ENCODE measurements around the gene DUOX1.
A peak's percentile ranks its signal among the peaks of the same experiment; 100 is the strongest.

DUOX1 gene

DNA sequence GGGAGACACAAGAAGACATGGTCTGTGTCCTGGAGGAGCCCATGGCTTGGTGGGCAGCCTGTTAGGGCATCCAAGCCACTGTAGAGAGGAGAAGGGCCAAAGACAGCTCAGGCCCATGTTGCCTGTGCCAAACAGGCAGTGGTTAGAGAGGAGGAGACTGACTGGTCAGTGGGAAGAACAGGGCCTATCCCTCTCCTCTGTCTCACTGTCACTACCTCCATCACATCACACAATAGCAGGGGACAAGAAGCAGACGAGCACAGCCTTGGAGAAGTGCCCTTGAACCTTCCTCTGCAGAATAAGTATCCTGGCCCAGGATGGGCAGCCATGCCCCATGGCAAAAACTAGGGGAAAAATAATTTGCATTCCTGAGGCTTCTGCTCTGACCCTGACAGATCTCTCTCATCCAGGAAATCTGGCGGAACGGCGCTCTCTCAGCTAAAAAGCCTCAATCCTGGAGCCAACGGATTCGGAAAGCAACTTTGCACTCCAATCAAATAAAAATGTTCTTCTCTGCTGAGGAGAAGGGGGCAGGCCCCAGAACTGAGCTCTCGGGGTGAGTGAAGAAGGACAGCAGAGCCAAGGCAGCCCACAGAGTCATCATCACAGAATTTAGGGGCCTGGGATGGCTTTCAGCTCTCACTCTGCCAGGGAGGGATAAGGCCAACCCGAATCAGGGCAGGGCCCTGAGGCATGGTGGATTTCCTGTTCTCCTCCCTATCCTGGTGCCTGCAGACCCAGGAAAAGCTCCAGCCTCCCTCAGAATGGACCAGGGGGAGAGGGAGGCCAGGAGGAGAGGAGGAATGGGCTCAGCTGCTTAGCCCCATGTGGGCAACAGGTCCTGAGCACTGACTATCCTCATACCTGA lies 56.3 kb downstream of the DUOX1 start:
- Histone ChIP-seq H3K36me3 (ENCODE audit: control insufficient read depth in 2 of 2, insufficient read depth in 2 of 2, low read length in 2 of 2) (peaks cover 0 to 2% of the 10 kb centered on the region in 2 donors), H3K9ac (ENCODE audit: low read depth in 1 of 2, low read length in 2 of 2) (peak overlapping the region in 1 of 2 donors; percentile 33), H3K4me1 (ENCODE audit: control insufficient read depth in 2 of 2, insufficient read depth in 2 of 2, low read length in 2 of 2) (peaks cover 13 to 23% of the 10 kb centered on the region in 2 donors), H3K9me3 (ENCODE audit: control insufficient read depth in 2 of 2, low read length in 2 of 2) (no peaks in the 10 kb centered on the region), H3K4me3 (ENCODE audit: low read length in 2 of 2) (peak overlapping the region in 1 of 2 donors; percentile 63), H3K27me3 (ENCODE audit: control insufficient read depth in 2 of 2, insufficient read depth in 2 of 2, low read length in 2 of 2) (no peaks in the 10 kb centered on the region), H3K27ac (ENCODE audit: low read depth in 2 of 2, low read length in 2 of 2) (peak overlapping the region; percentile 23 to 26)

DNA sequence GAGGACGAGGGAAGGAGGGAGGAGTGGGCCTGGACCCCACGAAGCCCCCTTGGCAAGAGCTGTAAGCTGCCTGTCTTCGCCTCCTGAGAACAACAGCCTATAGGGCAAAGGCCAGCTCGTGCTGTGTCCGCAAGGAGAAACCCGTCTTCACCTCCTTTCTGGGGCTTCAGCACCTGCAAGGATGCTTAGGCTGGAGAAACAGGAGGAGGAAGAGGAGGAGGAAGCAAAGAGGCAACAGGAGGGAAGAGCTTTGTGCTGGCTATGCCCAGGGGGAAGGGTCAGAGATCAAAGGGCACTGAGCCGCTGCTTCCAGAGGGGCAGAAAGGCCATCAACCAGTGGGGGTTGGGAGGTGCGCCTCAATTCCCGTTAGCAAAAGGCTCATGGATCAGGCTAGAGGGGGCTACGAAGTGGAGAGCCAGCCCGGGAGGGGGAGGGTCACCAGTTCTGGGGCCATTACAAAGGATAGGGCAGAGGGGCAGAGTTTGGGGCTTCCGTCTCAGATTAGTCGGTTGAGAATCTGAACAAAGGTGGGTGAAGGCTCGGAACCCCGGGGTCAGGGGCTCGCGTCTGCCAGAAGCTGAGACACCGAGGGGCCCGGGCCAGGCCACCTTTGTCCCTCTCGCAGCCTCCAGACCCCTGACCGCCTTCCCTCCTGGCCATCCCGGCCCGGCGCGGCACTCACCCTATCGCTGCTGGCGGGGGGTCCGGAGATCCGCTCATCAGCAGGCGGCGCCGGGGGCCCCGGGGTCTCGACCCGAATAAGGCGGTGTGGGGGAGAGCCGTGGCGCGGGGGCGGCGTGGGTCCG lies 57.2 kb downstream of the DUOX1 start:
- H3K27ac ChIP-seq (ENCODE audit: low read depth in 2 of 2, low read length in 2 of 2), result peak overlapping the region; percentile 26 to 56

DNA sequence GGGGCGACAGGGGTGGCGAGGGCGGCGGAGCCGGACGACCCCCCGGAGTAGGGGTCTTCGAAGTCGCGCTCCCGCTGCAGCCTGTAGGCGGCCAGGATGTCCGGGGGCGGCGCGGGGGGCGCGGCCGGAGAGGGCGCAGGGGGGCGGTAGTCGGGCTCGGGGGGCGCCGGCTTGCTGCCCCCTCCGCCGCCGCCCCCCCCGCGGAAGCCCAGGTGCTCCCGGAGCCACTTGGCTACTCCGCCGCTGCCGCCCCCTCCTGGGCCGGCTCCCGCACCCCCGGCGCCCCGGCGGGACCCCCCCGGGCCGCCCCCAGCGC lies 57.7 kb downstream of the DUOX1 start:
- Histone ChIP-seq H3K9me3 (ENCODE audit: control insufficient read depth in 2 of 2, low read length in 2 of 2) (no peaks in the 10 kb centered on the region), H3K9ac (ENCODE audit: low read depth in 1 of 2, low read length in 2 of 2) (peak overlapping the region in 1 of 2 donors; percentile 33), H3K4me1 (ENCODE audit: control insufficient read depth in 2 of 2, insufficient read depth in 2 of 2, low read length in 2 of 2) (peaks cover 13 to 23% of the 10 kb centered on the region in 2 donors), H3K36me3 (ENCODE audit: control insufficient read depth in 2 of 2, insufficient read depth in 2 of 2, low read length in 2 of 2) (peaks cover 0 to 2% of the 10 kb centered on the region in 2 donors), H3K4me3 (ENCODE audit: low read length in 2 of 2) (peak overlapping the region in 1 of 2 donors; percentile 34), H3K27ac (ENCODE audit: low read depth in 2 of 2, low read length in 2 of 2) (peak overlapping the region; percentile 13 to 56), H3K27me3 (ENCODE audit: control insufficient read depth in 2 of 2, insufficient read depth in 2 of 2, low read length in 2 of 2) (no peaks in the 10 kb centered on the region)

More for the DNA sequence above, 57.2 kb downstream of the DUOX1 start:
- peaks cover 13 to 23% of the 10 kb centered on the region in 2 donors for H3K4me1 ChIP-seq (ENCODE audit: control insufficient read depth in 2 of 2, insufficient read depth in 2 of 2, low read length in 2 of 2)
- no peaks in the 10 kb centered on the region for H3K9me3 ChIP-seq (ENCODE audit: control insufficient read depth in 2 of 2, low read length in 2 of 2)
- H3K9ac ChIP-seq (ENCODE audit: low read depth in 1 of 2, low read length in 2 of 2), result peak overlapping the region in 1 of 2 donors; percentile 33
- peak overlapping the region; percentile 34 to 63 for H3K4me3 ChIP-seq (ENCODE audit: low read length in 2 of 2)
- H3K27me3 ChIP-seq (ENCODE audit: control insufficient read depth in 2 of 2, insufficient read depth in 2 of 2, low read length in 2 of 2), result no peaks in the 10 kb centered on the region
- H3K36me3 ChIP-seq (ENCODE audit: control insufficient read depth in 2 of 2, insufficient read depth in 2 of 2, low read length in 2 of 2), result peaks cover 0 to 2% of the 10 kb centered on the region in 2 donors

DNA sequence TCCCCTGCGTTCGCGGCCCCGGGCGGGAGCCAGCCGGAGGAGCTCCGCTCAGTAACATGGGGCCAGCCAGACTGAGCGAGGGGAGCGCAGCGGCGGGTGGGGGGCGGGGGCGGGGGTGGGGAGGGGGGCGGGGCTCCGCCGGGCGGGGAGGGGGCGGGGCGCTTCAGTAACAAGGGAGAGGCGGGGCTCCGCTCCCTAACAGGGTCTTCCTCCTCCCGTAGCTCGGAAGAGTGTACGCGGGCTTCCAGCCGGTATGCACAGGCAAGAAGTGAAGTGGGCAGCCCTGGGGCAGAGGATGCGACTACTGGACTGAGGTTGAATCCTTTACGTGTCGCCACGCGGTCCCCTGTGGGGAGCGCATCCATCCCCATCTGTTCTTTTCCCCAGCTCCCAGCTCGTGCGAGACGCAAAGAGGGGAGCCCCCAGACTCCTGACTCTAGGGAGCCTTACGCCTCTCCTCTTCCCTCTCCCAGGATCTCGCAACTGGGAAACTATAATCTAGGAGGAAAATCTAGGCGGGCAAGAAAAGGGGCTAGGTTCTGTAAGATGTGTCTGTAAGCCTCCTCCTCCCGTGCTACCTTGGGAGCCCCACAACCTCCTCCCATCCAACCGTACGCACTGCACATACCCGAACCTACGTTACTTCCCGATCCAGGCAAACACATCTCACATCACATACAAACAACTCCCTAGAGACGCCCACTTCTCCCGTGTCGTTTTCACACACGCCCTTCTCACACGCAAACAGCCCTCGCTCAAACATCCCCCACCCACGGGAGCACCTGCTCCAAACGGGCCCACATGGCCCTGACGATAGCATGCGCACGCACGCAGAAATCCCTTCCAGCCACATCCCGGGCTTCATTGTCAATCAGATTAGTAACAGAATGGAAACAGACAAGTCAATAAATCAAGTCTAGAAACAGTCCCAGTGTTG lies 58.4 kb downstream of the DUOX1 start, which contains the start of gene SHF:
Gene SHF (minus strand): TSS at position 73 of the 937 bp plus-strand sequence. CDS start 15 bp downstream, at position 58.
- peak within 1 kb of the TSS; percentile 72 to 83 for H3K4me3 ChIP-seq (ENCODE audit: low read length in 2 of 2)
- H3K9me3 ChIP-seq (ENCODE audit: control insufficient read depth in 2 of 2, low read length in 2 of 2), result no peaks in the 10 kb centered on the region
- no peaks in the 10 kb centered on the region for H3K27me3 ChIP-seq (ENCODE audit: control insufficient read depth in 2 of 2, insufficient read depth in 2 of 2, low read length in 2 of 2)
- H3K27ac ChIP-seq (ENCODE audit: low read depth in 2 of 2, low read length in 2 of 2), result peak within 1 kb of the TSS; percentile 14 to 58
- H3K9ac ChIP-seq (ENCODE audit: low read depth in 1 of 2, low read length in 2 of 2), result peak within 1 kb of the TSS; percentile 69 to 83
- H3K36me3 ChIP-seq (ENCODE audit: control insufficient read depth in 2 of 2, insufficient read depth in 2 of 2, low read length in 2 of 2), result peaks cover 0 to 2% of the 10 kb centered on the region in 2 donors
- H3K4me1 ChIP-seq (ENCODE audit: control insufficient read depth in 2 of 2, insufficient read depth in 2 of 2, low read length in 2 of 2), result peaks cover 13 to 23% of the 10 kb centered on the region in 2 donors

DNA sequence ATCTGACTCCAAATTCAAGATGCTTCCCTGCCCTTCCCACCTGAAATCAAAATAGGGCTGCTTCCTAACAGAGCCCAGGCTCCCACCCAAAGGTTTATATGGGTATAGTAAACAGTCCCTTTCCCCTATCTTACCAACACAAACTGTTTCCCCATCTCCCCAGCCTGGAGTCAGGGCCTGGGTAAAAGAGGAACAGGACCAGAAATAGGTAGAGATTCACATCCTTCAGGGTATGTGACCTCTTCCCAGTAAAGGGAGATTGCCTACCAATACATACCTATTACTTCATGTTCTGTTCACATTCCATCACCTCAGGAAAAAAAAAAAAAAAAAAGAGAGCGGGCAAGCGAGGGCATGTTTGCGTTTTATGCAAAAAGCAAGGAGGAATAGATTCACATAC lies 67.7 kb downstream of the DUOX1 start:
- H3K4me1 ChIP-seq (ENCODE audit: control insufficient read depth in 2 of 2, insufficient read depth in 2 of 2, low read length in 2 of 2), result peaks cover 10 to 12% of the 10 kb centered on the region in 2 donors
- no peaks in the 10 kb centered on the region for H3K9me3 ChIP-seq (ENCODE audit: control insufficient read depth in 2 of 2, low read length in 2 of 2)
- H3K4me3 ChIP-seq (ENCODE audit: low read length in 2 of 2), result peak overlapping the region in 1 of 2 donors; percentile 97
- H3K36me3 ChIP-seq (ENCODE audit: control insufficient read depth in 2 of 2, insufficient read depth in 2 of 2, low read length in 2 of 2), result no peaks in the 10 kb centered on the region
- no peak overlapping the region for H3K9ac ChIP-seq (ENCODE audit: low read depth in 1 of 2, low read length in 2 of 2)
- H3K27ac ChIP-seq (ENCODE audit: low read depth in 2 of 2, low read length in 2 of 2), result no peak overlapping the region
- H3K27me3 ChIP-seq (ENCODE audit: control insufficient read depth in 2 of 2, insufficient read depth in 2 of 2, low read length in 2 of 2), result no peaks in the 10 kb centered on the region

DNA sequence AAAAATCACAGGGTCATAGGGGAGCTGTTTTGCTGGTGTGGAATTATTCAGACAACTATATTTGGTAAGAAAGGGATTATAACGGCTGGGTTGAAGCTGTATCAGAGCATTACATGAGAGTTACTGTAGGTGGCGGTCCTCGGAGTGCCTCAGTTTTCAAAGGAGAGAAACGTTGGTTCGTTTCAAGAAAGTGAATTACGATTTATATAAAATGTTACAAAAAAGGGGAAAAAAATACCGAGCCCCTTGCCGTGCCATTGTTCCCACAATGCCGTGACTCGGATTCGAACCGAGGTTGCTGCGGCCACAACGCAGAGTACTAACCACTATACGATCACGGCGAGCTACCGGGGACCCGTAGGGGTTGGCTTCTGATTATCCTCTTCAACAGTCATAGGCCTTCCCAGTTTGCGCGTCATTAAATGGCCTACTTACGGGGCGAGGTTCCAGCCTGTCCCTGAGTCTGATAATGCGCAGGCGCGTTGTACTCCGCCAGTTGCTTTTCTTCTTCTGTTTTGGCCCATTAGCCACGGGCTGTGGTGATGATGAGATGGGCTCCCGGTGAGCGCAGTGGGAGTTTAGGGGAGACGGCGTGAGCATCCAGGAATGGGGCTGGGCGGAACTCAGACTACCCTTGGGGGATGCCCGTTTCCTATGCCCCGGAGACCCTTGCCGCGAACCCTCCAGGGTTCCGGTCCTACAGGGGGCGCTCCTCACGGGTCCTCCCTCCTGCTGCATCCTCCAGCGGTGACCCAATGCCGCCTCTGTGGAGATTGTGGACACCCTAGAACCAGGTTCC lies 68.7 kb downstream of the DUOX1 start:
- no peaks in the 10 kb centered on the region for H3K27me3 ChIP-seq (ENCODE audit: control insufficient read depth in 2 of 2, insufficient read depth in 2 of 2, low read length in 2 of 2)
- peak overlapping the region; percentile 91 to 96 for H3K9ac ChIP-seq (ENCODE audit: low read depth in 1 of 2, low read length in 2 of 2)
- no peaks in the 10 kb centered on the region for H3K9me3 ChIP-seq (ENCODE audit: control insufficient read depth in 2 of 2, low read length in 2 of 2)
- peak overlapping the region; percentile 99 to 100 for H3K27ac ChIP-seq (ENCODE audit: low read depth in 2 of 2, low read length in 2 of 2)
- peaks cover 10 to 12% of the 10 kb centered on the region in 2 donors for H3K4me1 ChIP-seq (ENCODE audit: control insufficient read depth in 2 of 2, insufficient read depth in 2 of 2, low read length in 2 of 2)
- H3K4me3 ChIP-seq (ENCODE audit: low read length in 2 of 2), result peak overlapping the region; percentile 87 to 97
- no peaks in the 10 kb centered on the region for H3K36me3 ChIP-seq (ENCODE audit: control insufficient read depth in 2 of 2, insufficient read depth in 2 of 2, low read length in 2 of 2)

DNA sequence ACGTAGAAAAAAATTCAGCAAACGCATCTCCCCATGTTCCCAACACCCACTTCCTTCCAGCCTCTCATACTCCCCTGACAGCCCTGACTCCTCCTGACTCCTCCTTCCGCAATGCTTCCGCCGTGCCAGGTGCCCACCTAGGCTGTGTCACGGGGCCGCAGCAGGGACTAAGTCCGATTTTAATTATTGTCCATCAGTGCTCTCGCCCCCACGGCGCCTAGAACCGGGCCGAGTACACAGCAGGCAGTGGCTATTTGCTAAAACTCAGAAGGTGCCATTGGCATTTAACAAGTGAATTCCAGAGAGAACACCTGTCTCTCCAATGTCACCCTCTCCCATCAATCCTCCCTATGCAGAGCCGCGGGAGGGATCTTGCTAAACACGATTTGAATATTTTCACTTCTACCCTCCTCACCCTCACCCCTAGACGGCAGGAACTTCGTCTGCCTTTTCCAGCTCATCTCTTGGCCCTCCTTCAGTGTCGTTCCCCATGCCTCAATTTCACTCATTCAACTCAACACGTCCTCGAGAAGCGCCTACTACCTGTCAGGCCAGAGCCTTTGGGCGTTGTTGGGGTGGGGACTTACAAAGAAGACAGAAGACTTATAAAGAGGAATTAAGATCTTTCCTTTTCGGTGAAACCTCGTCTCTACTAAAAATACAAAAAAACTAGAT lies 69.5 kb downstream of the DUOX1 start:
- H3K9me3 ChIP-seq (ENCODE audit: control insufficient read depth in 2 of 2, low read length in 2 of 2), result no peaks in the 10 kb centered on the region
- H3K9ac ChIP-seq (ENCODE audit: low read depth in 1 of 2, low read length in 2 of 2), result peak overlapping the region; percentile 91 to 96
- H3K27ac ChIP-seq (ENCODE audit: low read depth in 2 of 2, low read length in 2 of 2), result peak overlapping the region; percentile 99 to 100
- H3K4me1 ChIP-seq (ENCODE audit: control insufficient read depth in 2 of 2, insufficient read depth in 2 of 2, low read length in 2 of 2), result peaks cover 10 to 12% of the 10 kb centered on the region in 2 donors
- H3K27me3 ChIP-seq (ENCODE audit: control insufficient read depth in 2 of 2, insufficient read depth in 2 of 2, low read length in 2 of 2), result no peaks in the 10 kb centered on the region
- H3K4me3 ChIP-seq (ENCODE audit: low read length in 2 of 2), result peak overlapping the region; percentile 87 to 97
- H3K36me3 ChIP-seq (ENCODE audit: control insufficient read depth in 2 of 2, insufficient read depth in 2 of 2, low read length in 2 of 2), result no peaks in the 10 kb centered on the region

DNA sequence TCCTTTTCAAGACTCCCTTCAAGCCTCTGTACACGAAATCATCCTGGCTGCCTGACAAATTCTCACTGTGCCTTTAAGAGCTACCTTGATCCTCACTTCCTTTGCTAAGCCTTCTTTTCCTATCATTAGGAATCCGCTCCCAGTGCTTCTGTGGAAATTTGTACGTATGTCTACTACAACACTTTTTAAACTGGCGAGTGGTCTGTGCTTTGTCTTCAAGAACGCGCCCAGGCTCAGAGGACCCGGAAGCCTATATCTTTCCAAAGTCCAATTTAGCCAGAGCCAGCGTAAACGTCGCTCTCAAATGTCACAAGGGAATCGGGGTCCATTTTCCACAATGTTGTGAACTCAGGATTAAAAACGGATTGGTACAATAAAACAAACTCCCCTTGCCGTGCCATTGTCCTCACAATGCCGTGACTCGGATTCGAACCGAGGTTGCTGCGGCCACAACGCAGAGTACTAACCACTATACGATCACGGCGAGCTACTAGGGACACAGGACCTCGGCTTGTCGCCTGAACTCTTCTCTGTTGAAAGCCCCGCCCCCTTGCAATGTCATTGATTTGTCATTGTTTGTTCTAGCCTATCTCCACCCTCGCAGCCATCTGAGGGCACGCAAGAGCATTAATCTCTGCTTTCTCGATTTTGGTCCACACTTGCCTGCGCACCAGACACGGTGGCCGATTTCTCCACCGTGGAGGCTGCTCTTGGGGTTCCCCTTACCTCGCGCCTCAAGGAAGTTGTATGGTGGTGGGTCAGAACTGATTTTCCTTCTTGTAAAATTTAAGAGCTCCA lies 70.4 kb downstream of the DUOX1 start:
- Histone ChIP-seq H3K36me3 (ENCODE audit: control insufficient read depth in 2 of 2, insufficient read depth in 2 of 2, low read length in 2 of 2) (no peaks in the 10 kb centered on the region), H3K27ac (ENCODE audit: low read depth in 2 of 2, low read length in 2 of 2) (peak overlapping the region; percentile 99 to 100)

More for the DNA sequence above, 70.4 kb downstream of the DUOX1 start:
- H3K4me3 ChIP-seq (ENCODE audit: low read length in 2 of 2), result peak overlapping the region; percentile 87 to 97
- H3K9ac ChIP-seq (ENCODE audit: low read depth in 1 of 2, low read length in 2 of 2), result peak overlapping the region; percentile 91 to 96
- no peaks in the 10 kb centered on the region for H3K27me3 ChIP-seq (ENCODE audit: control insufficient read depth in 2 of 2, insufficient read depth in 2 of 2, low read length in 2 of 2)
- no peaks in the 10 kb centered on the region for H3K9me3 ChIP-seq (ENCODE audit: control insufficient read depth in 2 of 2, low read length in 2 of 2)
- H3K4me1 ChIP-seq (ENCODE audit: control insufficient read depth in 2 of 2, insufficient read depth in 2 of 2, low read length in 2 of 2), result peaks cover 10 to 12% of the 10 kb centered on the region in 2 donors

Measured in mucosa of rectum (tissue), 2 donors.